GM12874 (cell line): ENCODE data around the gene SRRD.

ENCODE experiments used
- CTCF ChIP-seq: IDR thresholded peaks from 2 replicates; pipeline ENCODE4 v1.5.1; 2011; ENCODE audit warnings: low read depth, mild to moderate bottlenecking, control low read depth, low read length, moderate library complexity; ENCODE audit not compliant: insufficient read depth

The SRRD gene

DNA sequence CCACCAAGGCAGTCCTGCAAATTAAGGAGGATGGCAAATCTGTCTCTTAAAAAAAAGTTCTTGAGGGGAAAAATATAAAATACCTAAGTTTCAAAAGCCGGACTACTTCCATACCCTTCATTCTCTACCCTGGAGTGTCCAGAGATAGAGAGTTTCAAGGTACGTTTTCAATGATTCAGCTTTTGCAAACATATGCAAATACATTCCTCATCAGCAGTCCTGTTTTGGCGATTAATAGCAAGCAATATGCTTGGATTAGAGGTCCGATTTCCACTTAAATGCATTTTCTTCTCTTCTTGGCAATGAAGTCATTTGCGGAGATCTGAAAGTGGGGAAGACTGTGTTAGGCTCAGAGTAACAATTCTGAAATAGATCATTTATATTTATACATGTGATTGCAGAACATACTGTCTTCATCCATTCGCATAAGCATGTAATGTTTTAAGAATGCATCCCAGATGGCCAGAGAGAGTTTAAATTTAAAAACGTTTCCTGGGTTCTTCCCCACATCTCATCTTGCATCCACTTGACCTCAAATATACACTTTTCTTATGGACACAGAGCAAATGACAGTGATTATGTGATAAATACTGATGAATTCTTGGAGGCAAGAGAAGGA, 42.4 kb downstream of the SRRD start:
- TF ChIP-seq CTCF = no peak

- no peak for TF ChIP-seq CTCF
Measured at GRCh38 chr22:26527167-26527566, 43.5 kb downstream of the SRRD start.

- no peak for TF ChIP-seq CTCF
Measured at GRCh38 chr22:26527574-26528465, 44.1 kb downstream of the SRRD start.

DNA sequence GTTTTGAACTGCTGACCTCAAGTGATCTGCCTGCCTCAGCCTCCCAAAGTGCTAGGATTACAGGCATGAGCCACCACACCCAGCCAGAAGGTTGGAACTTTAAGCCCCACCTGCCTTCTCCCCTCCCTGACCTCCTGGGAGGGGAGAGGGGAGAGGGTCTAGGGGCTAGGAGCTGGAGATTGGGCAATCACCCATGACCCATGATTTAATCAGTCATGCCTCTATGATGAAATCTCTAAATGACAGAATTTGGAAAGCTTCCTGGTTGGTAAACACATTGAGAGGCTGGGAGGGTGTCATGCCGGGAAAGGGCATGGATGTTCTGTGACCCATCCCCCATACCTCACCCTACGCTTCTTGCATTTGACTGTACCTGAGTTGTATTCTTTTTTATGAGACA, 45.7 kb downstream of the SRRD start:
- no peak for TF ChIP-seq CTCF

GRCh38 chr22:26534171-26534855, 50.6 kb downstream of the SRRD start:
- TF ChIP-seq CTCF = no peak

DNA sequence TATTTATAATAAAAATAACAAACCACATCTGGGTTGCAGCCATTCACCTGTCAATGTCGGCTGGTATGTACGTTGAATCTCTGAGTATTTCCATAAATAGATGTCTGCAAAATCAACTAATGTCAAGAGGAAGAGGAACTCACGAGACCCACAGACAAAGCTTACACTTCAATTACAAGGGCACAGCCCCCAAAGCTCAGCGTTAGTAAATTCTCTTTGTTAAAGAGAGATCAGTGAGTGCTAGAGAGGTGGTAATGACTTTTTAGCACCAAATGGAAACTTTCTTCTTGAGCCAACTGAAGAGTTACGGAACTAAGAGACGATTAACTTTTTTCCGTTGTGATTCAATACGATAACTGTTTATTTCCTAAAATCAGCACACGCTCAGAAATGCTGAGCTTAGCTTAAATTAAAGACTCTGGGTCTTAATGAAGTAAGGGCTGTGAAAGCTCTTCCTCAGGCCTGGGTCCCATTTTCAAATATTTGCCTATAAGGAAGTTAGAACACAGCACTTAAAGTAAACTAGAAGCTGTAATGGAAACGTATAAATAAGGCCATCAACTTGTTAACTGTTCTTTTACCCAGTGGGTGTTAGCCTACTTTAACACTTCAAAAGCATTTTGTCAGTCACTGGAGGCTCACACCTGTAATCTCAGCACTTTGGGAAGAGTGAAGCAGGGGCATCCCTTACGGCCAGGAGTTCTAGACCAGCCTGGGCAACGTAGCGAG, 51.4 kb downstream of the SRRD start:
- no peak for TF ChIP-seq CTCF

GRCh38 chr22:26535603-26535908, 51.9 kb downstream of the SRRD start:
- no peak for TF ChIP-seq CTCF
